ENCODE data around the gene SEMA3D.

The SEMA3D gene

GRCh38 chr7:85183296-85183695 lies 3.6 kb downstream of the SEMA3D start:
- DNase-seq, result no peak

GRCh38 chr7:85178531-85179298 lies 8.1 kb downstream of the SEMA3D start:
- DNase-seq, result no peak

DNA sequence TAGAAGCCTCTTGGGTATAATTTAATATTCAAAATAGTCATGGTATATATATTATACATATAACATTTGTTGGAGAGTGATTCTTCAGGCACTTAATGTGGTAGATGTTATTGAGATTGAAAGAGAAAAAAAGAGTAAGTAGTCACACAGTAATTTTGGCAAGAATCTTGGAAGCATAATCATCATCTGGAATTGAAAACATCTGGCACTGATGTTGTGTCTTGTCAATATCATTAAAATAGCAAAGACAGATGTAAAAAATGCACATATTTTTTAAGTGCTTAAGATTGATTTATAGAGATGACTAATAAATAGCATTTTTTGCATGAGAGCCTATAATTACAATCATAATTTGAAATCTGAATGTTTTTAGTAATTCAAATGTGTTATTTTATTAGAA lies 9.5 kb downstream of the SEMA3D start:
- DNase-seq, result no peak

DNA sequence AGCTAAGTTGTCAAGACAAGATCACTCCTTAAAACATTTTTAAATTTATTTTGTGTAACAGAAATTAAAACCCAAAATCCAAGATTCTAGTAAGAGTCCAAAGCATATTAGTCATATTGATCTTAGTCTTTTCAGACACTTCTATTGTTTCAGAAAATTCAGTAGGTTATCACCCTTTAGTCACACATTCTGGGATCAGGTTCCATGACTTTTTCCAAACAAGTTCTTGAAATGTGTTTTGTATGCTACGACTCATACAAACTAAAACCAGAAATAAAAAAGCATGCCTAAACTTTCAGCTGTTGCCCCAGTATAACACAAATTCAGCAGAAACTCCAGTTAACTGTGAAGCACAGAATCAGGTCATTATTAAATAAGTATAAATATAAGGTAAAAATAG lies 10.7 kb downstream of the SEMA3D start:
- no peak for DNase-seq

DNA sequence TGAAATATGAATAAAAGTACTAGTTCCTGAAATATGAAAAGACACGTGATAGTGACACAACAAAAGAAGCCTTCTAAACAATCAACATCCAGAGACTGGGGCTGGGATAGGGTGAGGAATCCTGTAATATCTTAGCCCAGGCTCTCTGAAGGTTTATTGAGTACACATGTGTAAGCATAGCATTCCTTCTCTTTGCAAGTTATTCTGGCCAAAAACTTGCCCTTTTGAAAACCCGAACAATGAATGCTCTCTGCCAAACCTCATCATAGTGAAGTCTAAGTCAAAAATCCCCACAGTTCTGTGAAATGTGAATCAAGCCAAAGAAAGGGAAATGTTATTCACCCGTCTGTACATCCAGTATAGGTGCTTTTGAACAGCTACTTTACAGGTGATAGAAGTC lies 11.6 kb downstream of the SEMA3D start:
- no peak for DNase-seq

DNA sequence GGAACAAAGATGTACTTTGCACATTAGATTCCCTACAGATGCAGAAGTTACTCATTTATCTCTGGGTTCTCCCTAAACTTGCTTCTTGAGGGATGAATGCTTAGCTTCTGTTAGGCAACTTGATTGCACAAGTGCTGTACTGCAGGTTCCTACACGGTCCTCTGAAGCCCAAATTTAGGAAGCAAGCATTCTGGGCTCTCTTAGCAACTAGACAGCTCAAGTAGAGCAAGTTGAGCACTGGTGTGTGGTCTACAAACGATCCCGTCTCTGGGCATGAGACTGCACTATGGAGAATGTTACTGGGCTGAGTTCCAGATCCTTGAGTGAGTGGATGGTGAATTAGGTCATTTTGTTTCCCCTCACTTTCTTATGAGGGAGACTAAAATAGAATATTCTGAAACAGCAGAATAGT lies 14.3 kb downstream of the SEMA3D start:
- no peak for DNase-seq

DNA sequence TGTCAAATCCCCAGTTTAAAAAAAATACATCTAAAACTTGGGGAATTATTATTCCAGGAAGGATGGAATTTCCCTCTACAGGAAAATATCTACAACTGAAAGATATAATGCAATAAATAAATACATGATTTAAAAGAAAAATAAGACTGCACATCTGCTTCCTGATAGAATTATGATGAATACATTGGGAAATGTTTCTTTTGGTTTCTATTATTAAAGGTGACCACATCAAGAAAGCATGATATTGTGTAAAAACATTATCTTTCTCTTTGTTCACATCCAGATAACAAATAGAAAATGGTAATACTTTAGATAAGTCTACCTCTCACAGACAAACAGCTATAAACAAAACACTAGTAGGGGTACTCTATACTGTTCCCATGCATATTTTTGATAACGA lies 19.2 kb downstream of the SEMA3D start:
- no peak for DNase-seq

DNA sequence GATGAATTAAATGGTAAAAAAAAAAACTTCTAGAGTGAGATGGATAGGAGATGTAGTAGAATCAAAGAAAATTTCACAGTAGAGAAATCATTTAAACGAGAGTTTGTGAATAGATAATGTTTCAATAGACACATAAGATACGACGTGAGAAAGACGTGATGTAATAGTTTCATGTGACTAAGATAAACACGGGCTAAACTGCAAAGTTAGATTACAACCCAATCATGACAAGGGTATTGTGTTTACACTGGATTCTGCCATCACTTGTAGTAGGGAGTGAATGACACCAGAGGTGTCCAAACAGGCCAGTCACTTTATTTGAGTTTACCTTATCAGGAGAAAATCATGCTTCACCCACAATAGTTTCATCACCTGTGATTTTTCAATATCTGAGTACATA lies 21.6 kb downstream of the SEMA3D start:
- DNase-seq, result no peak

DNA sequence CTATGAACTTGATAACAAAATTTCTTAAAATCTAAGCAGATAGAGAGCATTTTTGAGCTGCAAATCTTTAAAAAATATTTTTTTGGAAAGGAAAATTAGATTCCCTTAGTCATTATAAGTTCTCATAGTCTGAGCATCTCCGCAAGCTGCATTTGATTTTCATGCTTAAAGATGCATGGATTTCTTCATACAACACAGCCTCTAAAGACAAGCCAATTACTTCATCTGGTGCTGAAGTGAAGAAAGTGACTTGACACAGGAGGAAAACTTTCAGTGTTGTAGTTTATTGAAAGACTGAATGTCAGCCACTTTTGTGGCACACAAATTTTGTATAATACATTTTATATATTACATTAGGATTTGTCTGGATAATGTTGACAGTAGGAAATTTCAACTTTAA lies 22.5 kb downstream of the SEMA3D start:
- DNase-seq, result no peak

GRCh38 chr7:85162721-85163120 lies 24.1 kb downstream of the SEMA3D start:
- DNase-seq, result no peak

- DNase-seq, result no peak
Observed at GRCh38 chr7:85160223-85160622, 26.6 kb downstream of the SEMA3D start.

GRCh38 chr7:85159003-85159402 lies 27.9 kb downstream of the SEMA3D start:
- no peak for DNase-seq

GRCh38 chr7:85156661-85157208 lies 30.1 kb downstream of the SEMA3D start:
- DNase-seq, result no peak

DNA sequence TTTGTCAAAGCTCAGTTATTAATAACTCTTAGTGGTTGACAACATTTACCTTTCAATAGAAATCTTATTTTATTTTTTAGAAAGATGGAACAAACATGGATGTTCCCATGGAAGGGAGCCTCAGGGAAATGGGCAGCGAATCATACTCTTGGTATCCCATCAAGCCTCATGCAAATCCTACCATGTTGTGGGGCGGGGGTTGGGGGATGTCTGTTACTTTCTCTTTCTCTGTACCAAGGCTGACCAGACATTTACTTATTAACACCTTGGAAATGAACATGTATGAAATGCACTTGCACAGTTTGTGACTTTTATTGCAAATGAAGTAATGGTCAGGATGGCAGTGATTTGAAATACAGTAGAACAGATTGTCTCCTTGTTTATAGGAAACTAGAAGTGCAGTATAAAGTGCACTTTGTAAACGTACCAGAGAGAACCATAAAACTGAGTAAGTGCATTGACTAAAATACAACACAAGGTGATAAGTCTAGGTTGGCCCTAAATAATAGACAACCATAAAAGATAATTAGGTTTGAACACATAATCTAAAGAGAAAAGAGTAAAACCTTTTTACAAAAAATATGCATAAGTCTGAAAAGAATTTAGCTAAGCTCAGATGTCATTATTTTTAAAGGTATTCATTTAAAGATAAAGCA lies 32.4 kb downstream of the SEMA3D start:
- DNase-seq, result no peak

GRCh38 chr7:85153715-85154114 lies 33.1 kb downstream of the SEMA3D start:
- DNase-seq, result no peak

GRCh38 chr7:85150624-85151023 lies 36.2 kb downstream of the SEMA3D start:
- DNase-seq, result no peak

GRCh38 chr7:85144771-85145170 lies 42.1 kb downstream of the SEMA3D start:
- DNase-seq, result no peak

- DNase-seq, result no peak
Observed at GRCh38 chr7:85135977-85136376, 50.9 kb downstream of the SEMA3D start.

DNA sequence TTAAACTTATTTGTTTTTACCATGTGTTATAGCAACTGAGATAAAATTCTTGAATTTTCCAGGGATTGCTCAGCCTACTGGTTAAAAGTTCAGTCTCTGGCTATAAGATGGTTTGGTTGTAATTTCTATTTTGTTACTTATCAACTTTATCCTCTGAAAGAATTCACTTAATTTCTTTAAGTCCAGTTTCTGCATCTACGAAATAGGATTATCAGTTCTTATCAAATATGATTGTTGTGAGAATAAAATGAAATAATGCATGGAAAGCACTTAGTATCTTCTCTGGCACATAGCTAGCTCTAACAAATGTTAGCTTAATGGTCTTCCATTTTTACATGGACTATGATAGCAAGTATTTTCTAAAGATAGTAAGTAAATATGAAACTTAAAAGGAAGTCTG lies 53.3 kb downstream of the SEMA3D start:
- no peak for DNase-seq

DNA sequence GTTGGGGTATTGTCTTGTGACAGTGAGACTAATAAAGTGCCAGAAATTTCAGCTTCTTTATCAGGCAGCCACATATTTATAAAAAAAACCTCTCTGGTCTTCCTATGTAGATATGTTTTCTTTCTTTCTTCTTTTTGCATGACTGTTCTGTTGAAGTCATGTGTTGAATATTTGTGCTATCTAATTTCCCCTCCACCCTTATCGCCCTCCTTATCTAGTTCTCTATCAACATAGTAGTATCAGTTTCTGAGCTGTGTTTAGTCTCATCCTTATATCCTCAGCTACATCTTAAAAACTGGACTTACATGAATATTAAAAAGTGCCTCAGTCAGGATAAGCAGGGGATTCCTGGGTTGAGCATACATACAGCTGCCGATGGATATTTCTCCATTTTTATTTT lies 53.9 kb downstream of the SEMA3D start:
- DNase-seq, result no peak

GRCh38 chr7:85130702-85131101 lies 56.2 kb downstream of the SEMA3D start:
- no peak for DNase-seq

DNA sequence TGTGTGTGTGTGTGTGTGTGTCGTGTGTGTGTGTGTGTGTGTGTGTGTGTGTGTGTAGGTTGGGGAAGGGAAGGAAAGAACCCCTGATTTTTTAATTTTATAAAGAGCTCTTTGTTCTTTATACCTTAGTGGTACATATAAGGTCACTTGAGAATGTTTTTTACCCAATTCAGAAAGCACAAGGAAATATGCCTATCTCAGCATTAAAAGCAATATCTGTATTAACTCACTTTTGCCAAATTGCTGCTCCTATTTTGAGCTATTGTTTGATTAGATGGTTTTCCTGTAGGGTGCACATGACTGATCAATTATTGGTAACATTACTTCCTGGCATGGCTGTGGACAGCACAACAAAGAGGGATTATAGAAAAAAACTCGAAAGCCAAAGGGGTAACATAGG lies 60.5 kb downstream of the SEMA3D start:
- DNase-seq, result no peak

DNA sequence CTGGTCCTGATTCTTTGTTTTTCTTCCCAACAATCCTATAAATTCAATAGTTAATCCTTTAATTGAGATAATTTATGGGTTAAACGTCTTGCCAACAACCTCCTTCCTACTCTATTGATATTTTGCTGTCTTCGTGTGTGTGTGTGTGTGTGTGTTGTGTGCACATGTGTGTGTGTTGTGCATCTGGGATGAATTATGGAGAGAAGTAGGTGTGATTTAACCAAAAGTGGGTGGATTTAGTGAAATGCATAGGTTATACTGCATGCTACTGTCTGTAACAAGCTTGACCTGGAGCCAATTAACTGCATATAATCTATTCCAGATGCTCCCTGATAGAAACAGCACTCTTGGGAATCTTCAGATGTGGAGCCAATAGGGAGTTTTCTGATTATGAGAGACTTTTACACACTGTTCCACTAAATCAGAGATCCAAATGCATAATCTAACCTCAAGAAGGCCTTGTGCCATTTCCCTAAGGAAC lies 61.2 kb downstream of the SEMA3D start:
- DNase-seq, result no peak

DNA sequence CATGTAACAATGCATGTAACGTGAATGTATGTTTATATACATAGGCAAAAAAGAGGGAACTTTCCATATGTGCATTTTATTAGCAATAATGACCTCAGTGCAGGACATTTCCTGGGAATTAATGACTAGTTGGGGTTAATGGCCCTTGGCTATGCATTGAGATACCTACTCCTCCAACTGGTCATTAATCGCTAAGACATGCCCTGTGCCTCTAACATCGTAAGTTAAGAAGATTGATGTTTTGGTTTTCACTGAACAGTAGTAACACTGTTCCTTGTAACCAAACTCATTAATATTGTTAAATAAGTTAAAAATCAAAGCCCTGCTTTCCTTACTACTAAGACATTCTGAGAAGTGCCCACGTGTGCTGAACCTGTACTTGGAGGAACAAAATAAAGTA lies 61.7 kb downstream of the SEMA3D start:
- DNase-seq, result no peak

Data from activated CD4-positive, alpha-beta T cell treated with anti-CD3 and anti-CD28 coated beads, Interleukin-2, amount 50 U/mL, for 1 hour (primary cell).